GM12878 (cell line): ENCODE data around the gene TPD52L2. TPM values are rescaled to one million over a fixed set of nuclear protein-coding genes. Genes with fewer than 3 reads are reported as not detected.

Experiments used
- ATAC-seq: fragments of 200-7000 bp; cut with Tn5 transposase; 3 replicates; pipeline ENCODE4 v1.9.1; 2020; ENCODE audit warnings: mild to moderate bottlenecking, moderate library complexity
- BruUV-seq: library from RNA; stranded (reverse); fragments of 400-500 nt; replicated peaks from 2 replicates; lab custom pipeline; 2021; lab: Mats Ljungman, UMichigan
- CTCF ChIA-PET: fragments of 300-600 bp; sonication (Branson Sonifier 250); formaldehyde crosslinking; extraction: SDS; loops from one replicate; lab custom pipeline; 2021; ENCODE audit warnings: inconsistent platforms; lab: Yijun Ruan, JAX
- POLR2A ChIA-PET: fragments of 350-600 bp; formaldehyde crosslinking; extraction: SDS; loops from one replicate; lab custom pipeline; 2021; ENCODE audit warnings: inconsistent platforms; lab: Charles Lee
- RAD21 ChIA-PET: fragments of 300-600 bp; sonication (Branson Sonifier 250); formaldehyde crosslinking; loops from one replicate; lab custom pipeline; 2023; ENCODE audit warnings: antibody characterized with exemption; ENCODE audit not compliant: unreplicated experiment; lab: Charles Lee
- SMC1A ChIA-PET: fragments of 300-600 bp; sonication (Branson Sonifier 250); formaldehyde crosslinking; loops from one replicate; lab custom pipeline; 2023; ENCODE audit not compliant: unreplicated experiment, uncharacterized antibody; lab: Charles Lee
- DNase-seq: peaks from one replicate; pipeline ENCODE4 v3.0.0-alpha.2; 2011; ENCODE audit warnings: low read depth, low spot score
- FAIRE-seq: peaks from 3 replicates; lab custom pipeline; 2011; peaks lifted over from hg19 to GRCh38; lab: Jason Lieb, UNC
- H2AFZ ChIP-seq: 2 replicates; pipeline ENCODE4 v1.6.0; 2011; ENCODE audit warnings: low read depth, low read length, control low read depth; ENCODE audit not compliant: control insufficient read depth
- H3K27ac ChIP-seq: 2 replicates; pipeline ENCODE4 v1.5.1; 2011; ENCODE audit warnings: control low read depth; ENCODE audit not compliant: control insufficient read depth, insufficient read depth
- H3K27me3 ChIP-seq, 2 experiments: replicated peaks in 1 of 2; 2 replicates each; pipeline versions ENCODE4 v1.6.0 to v1.6.1; 2011; ENCODE audit warnings: low read length in 1 of 2; ENCODE audit not compliant: control insufficient read depth in 2 of 2, insufficient read depth in 2 of 2
- H3K36me3 ChIP-seq, 2 experiments: 2 replicates each; pipeline ENCODE4 v1.5.1; 2011; ENCODE audit warnings: low read length in 1 of 2; ENCODE audit not compliant: control insufficient read depth in 2 of 2, insufficient read depth in 2 of 2
- H3K4me1 ChIP-seq: 2 replicates; pipeline ENCODE4 v1.6.1; 2011; ENCODE audit warnings: mild to moderate bottlenecking, low read length, moderate library complexity, mixed read lengths; ENCODE audit not compliant: control insufficient read depth, insufficient read depth
- H3K4me2 ChIP-seq: 2 replicates; pipeline ENCODE4 v1.6.0; 2011; ENCODE audit warnings: control low read depth; ENCODE audit not compliant: control insufficient read depth, insufficient read depth
- H3K4me3 ChIP-seq: fragments of 200-600 bp; sonication (generic); 2 replicates; pipeline ENCODE4 v1.5.1; 2016
- H3K79me2 ChIP-seq: 2 replicates; pipeline ENCODE4 v1.6.0; 2011; ENCODE audit warnings: low read length; ENCODE audit not compliant: control insufficient read depth, insufficient read depth
- H3K9ac ChIP-seq: 2 replicates; pipeline ENCODE4 v1.8.0; 2011; ENCODE audit warnings: low read length, control low read depth, mixed read lengths; ENCODE audit not compliant: control insufficient read depth, insufficient read depth
- H3K9me3 ChIP-seq: replicated peaks from 3 replicates; pipeline ENCODE4 v1.5.1; 2011; ENCODE audit warnings: mild to moderate bottlenecking, low read length; ENCODE audit not compliant: control insufficient read depth, insufficient read depth
- H4K20me1 ChIP-seq: 2 replicates; pipeline ENCODE4 v1.6.0; 2011; ENCODE audit not compliant: control insufficient read depth, insufficient read depth
- EGR1 ChIP-seq, 2 experiments: IDR thresholded peaks; 1 replicate in 1 of 2; 2 replicates in 1 of 2; pipeline ENCODE4 v1.6.1; 2011 to 2012; ENCODE audit warnings: low read depth in 2 of 2, low read length in 2 of 2, borderline replicate concordance in 1 of 2, mild to moderate bottlenecking in 1 of 2, moderate library complexity in 1 of 2
- ESRRA ChIP-seq: IDR thresholded peaks from 2 replicates; pipeline ENCODE4 v1.6.1; 2012; ENCODE audit warnings: mild to moderate bottlenecking, low read length, improper control_type of control experiment
- NFIC ChIP-seq: IDR thresholded peaks from 2 replicates; pipeline ENCODE4 v1.6.1; 2012; ENCODE audit warnings: low read depth, mild to moderate bottlenecking, inconsistent platforms, low read length, moderate library complexity
- NFYA ChIP-seq: IDR thresholded peaks from 2 replicates; pipeline ENCODE4 v1.6.1; 2011; ENCODE audit warnings: low read depth, mild to moderate bottlenecking, low read length, improper control_type of control experiment, borderline replicate concordance
- POU2F2 ChIP-seq: IDR thresholded peaks from 3 replicates; pipeline ENCODE4 v1.6.1; 2011; ENCODE audit warnings: low read depth, mild to moderate bottlenecking, low read length, borderline replicate concordance
- SMC3 ChIP-seq: IDR thresholded peaks from 2 replicates; pipeline ENCODE4 v1.6.1; 2011; ENCODE audit warnings: low read length, improper control_type of control experiment, borderline replicate concordance
- ZNF24 ChIP-seq: fragments of 450-650 bp; IDR thresholded peaks from 2 replicates; pipeline ENCODE4 v1.6.1; 2017; ENCODE audit warnings: antibody characterized with exemption, mild to moderate bottlenecking
- WGBS: methylation state at CpG from one replicate; pipeline ENCODE4 v1.1.6; 2016; ENCODE audit warnings: low lambda C conversion rate; ENCODE audit not compliant: insufficient replicate concordance, insufficient coverage; ENCODE audit errors: missing lambda C conversion rate; 5-methylcytosine and 5-hydroxymethylcytosine counted together
- in situ Hi-C: fragments of 300-500 bp; cut with MboI; formaldehyde crosslinking; loops from 9 replicates; pipeline ENCODE4 v1.14.3; 2018; ENCODE audit warnings: mixed read lengths
- intact Hi-C: fragments of 100-400 bp; cut with micrococcal nuclease; formaldehyde crosslinking; loops from one replicate; pipeline ENCODE4 v1.14.2; 2022; ENCODE audit not compliant: unreplicated experiment
- polyA plus RNA-seq, 11 experiments: library from polyadenylated mRNA; depleted of rRNA in 4 of 11; unstranded in 6 of 11; stranded (reverse) in 5 of 11; fragments of >200 nt; fragmentation: Nextera tagmentation in 4 of 11; fragmentation: Illumina TruSeq in 1 of 11; extraction: Ambion mirVana in 4 of 11; extraction: Trizol in 1 of 11; gene quantifications; 1 replicate in 1 of 11; 2 replicates in 10 of 11; pipeline versions ENCODE4 v1.2.1 to v1.2.3, GENCODE V29; 2011 to 2016; ENCODE audit warnings: inconsistent platforms in 2 of 11, missing spikeins in 2 of 11, low read depth in 1 of 11
- total RNA-seq, 4 experiments: library from RNA; depleted of rRNA in 3 of 4; stranded (reverse); fragments of >200 nt in 3 of 4; fragmentation: Illumina TruSeq in 1 of 4; extraction: Trizol in 1 of 4; gene quantifications; 2 replicates each; pipeline versions ENCODE4 v1.2.1 to v1.2.3, GENCODE V29; 2013 to 2021
- TF ChIP-seq, protein P1 (sequence below): fragments of 450-650 bp; IDR thresholded peaks from 2 replicates; pipeline ENCODE4 v1.6.1; 2017; ENCODE audit warnings: mild to moderate bottlenecking

TPD52L2 gene
- total and polyA plus RNA-seq, 10 of the 15 experiments (the other 5 are each of a cell fraction or from before 2014, with no cell fraction given): 1.6 to 71.0 (median 46.3) TPM

DNA sequence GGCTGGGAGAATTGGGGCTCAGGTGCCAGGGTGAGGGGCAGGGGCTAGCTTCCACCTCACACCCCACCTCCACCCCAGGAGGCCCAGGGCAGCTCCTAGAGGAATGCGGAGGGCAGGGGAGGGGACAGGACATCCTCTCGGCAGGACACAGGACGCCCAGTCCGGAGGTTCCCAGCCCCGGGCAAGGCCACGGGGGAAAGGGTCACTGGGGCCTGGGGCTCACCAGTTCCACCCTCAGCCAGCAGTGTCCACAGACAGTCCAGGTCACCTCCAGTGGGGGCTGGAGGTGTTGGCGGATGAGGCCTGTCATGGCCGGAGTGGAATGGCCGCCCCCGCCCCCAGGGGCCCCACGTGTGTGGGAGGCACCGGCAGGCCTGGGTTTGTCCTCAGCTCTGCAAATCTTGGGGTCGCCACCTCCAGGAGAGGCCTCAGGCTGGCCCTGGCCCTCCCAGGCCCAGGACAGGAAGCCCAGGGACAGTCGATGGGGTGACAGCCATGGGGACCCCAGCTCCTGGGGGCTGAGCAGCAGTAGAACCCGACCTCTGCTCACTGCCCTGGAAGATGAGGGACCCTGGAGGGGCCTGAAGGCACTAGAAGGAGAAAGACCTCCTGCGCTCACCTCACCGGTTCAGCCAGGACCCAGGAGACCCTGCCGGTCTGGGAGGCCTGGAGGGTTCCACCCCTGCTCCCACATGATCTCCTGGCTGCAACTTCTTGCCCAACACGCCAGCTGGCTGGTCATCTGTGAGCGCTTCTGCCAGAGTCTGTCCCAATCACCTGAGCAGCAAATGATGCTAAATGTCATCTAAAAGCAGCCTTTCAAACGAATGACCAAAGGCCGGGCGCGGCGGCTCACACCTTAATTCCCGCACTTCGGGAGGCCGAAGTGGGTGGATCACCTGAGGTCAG, 16.8 kb upstream of the TPD52L2 start:
- FAIRE-seq (no peak), ATAC-seq (no peak), DNase-seq (no peak)
- in situ Hi-C loops: no loop called here
- H3K4me1 ChIP-seq: peaks cover 35% of the 10 kb centered on the region
- 66% methylated on average over 28 of the region's 28 CpGs for WGBS
- TF ChIP-seq, protein P1, sequence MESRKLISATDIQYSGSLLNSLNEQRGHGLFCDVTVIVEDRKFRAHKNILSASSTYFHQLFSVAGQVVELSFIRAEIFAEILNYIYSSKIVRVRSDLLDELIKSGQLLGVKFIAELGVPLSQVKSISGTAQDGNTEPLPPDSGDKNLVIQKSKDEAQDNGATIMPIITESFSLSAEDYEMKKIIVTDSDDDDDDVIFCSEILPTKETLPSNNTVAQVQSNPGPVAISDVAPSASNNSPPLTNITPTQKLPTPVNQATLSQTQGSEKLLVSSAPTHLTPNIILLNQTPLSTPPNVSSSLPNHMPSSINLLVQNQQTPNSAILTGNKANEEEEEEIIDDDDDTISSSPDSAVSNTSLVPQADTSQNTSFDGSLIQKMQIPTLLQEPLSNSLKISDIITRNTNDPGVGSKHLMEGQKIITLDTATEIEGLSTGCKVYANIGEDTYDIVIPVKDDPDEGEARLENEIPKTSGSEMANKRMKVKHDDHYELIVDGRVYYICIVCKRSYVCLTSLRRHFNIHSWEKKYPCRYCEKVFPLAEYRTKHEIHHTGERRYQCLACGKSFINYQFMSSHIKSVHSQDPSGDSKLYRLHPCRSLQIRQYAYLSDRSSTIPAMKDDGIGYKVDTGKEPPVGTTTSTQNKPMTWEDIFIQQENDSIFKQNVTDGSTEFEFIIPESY: no peak
- TF ChIP-seq POU2F2: no peak
- peak in 1 of 2 experiments; percentile 52; a peak in 1 of 3 replicates for TF ChIP-seq EGR1 (IDR thresholded peaks at IDR 0.05; ENCODE audit: borderline replicate concordance in 1 of 2, low read depth in 2 of 2, low read length in 2 of 2)
- TF ChIP-seq ESRRA: no peak
- no peak for TF ChIP-seq NFYA
- no peak for TF ChIP-seq NFIC
- no peak for TF ChIP-seq SMC3
- no peak for TF ChIP-seq ZNF24
- H3K27ac ChIP-seq: no peak overlapping the region
- H3K36me3 ChIP-seq: no peaks in the 10 kb centered on the region
- H3K79me2 ChIP-seq: no peaks in the 10 kb centered on the region
- H3K27me3 ChIP-seq: peaks cover 0 to 1% of the 10 kb centered on the region in 2 experiments; a peak in 2 of 4 replicates
- no peaks in the 10 kb centered on the region for H3K9me3 ChIP-seq
- BruUV-seq: no TSS peak
- no peak overlapping the region for H3K4me3 ChIP-seq
- intact Hi-C loops: no loop called here
- RAD21 ChIA-PET: interaction anchor here (0.8 kb wide), 2 partner anchors 10 to 311 kb away, joined by 3 to 4 read pairs; partner anchors contain the start of gene PTK6
- no peak overlapping the region for H2AFZ ChIP-seq
- POLR2A ChIA-PET: interaction anchor here (0.5 to 0.6 kb wide), 2 partner anchors 21 to 42 kb away, joined by 3 to 4 read pairs; no protein-coding TSS in a partner anchor
- no peaks in the 10 kb centered on the region for H4K20me1 ChIP-seq
- 0 out of 2 replicates have a peak overlapping the region, but pooled peaks have one; percentile 8 for H3K4me2 ChIP-seq
- SMC1A ChIA-PET: interaction anchor here (0.5 kb wide), 1 partner anchor 126 kb away, joined by 3 read pairs; no protein-coding TSS in a partner anchor
- no peak overlapping the region for H3K9ac ChIP-seq
- CTCF ChIA-PET: interaction anchor here (1.0 kb wide), 1 partner anchor 139 kb away, joined by 4 read pairs; no protein-coding TSS in a partner anchor
